GM18519 (cell line): ENCODE data around the gene TARS2.

ENCODE experiments used
- ATAC-seq: cut with Tn5 transposase; IDR thresholded peaks from one replicate; pipeline ENCODE4 v1.9.1; 2021; ENCODE audit warnings: mild to moderate bottlenecking, moderate library complexity; ENCODE audit not compliant: unreplicated experiment, low FRiP score

Gene TARS2

GRCh38 chr1:150507912-150508864 lies 21.0 kb downstream of the TARS2 start, which contains the start of gene ECM1:
TSS of gene ECM1 (plus strand) at chr1:150508109. CDS start at chr1:150508210, 101 bp downstream.
- no peak for ATAC-seq

GRCh38 chr1:150508982-150509381 lies 21.8 kb downstream of the TARS2 start:
- ATAC-seq = no peak

GRCh38 chr1:150511551-150511950 lies 24.3 kb downstream of the TARS2 start:
- no peak for ATAC-seq

GRCh38 chr1:150511985-150512660 lies 24.9 kb downstream of the TARS2 start:
- ATAC-seq = no peak

GRCh38 chr1:150512846-150513245 lies 25.6 kb downstream of the TARS2 start:
- ATAC-seq = no peak

- ATAC-seq = no peak
These were observed 26.2 kb downstream of the TARS2 start for GRCh38 chr1:150513351-150513791.

- ATAC-seq = no peak
These were observed 27.0 kb downstream of the TARS2 start for GRCh38 chr1:150514260-150514659.

GRCh38 chr1:150514913-150515327 lies 27.7 kb downstream of the TARS2 start:
- no peak for ATAC-seq

- peak; percentile 82 for ATAC-seq
These were observed 28.3 kb downstream of the TARS2 start, which contains the start of gene FALEC for GRCh38 chr1:150515328-150516049. TSS of gene FALEC (plus strand) at chr1:150515752.

- ATAC-seq = no peak
These were observed 28.9 kb downstream of the TARS2 start for GRCh38 chr1:150516050-150516591.

- no peak for ATAC-seq
These were observed 29.4 kb downstream of the TARS2 start for GRCh38 chr1:150516616-150517015.

GRCh38 chr1:150521196-150521968 lies 34.2 kb downstream of the TARS2 start:
- ATAC-seq = no peak

- ATAC-seq = no peak
These were observed 38.1 kb downstream of the TARS2 start for GRCh38 chr1:150525348-150525747.

GRCh38 chr1:150528196-150528595 lies 41.0 kb downstream of the TARS2 start:
- no peak for ATAC-seq

GRCh38 chr1:150529017-150529416 lies 41.8 kb downstream of the TARS2 start:
- no peak for ATAC-seq

- no peak for ATAC-seq
These were observed 43.4 kb downstream of the TARS2 start for GRCh38 chr1:150530491-150531159.

- ATAC-seq = no peak
These were observed 45.6 kb downstream of the TARS2 start for GRCh38 chr1:150532860-150533259.

GRCh38 chr1:150534002-150534401 lies 46.8 kb downstream of the TARS2 start:
- no peak for ATAC-seq
